Measurements from ENCODE around the gene PMEL. TPM values are rescaled to one million over a fixed set of nuclear protein-coding genes. Genes with fewer than 3 reads are reported as not detected.

Gene PMEL
- total and polyA plus RNA-seq, 2 of the 4 experiments (the other 2 are of a cell fraction), result 1.4 to 5.8 TPM

DNA sequence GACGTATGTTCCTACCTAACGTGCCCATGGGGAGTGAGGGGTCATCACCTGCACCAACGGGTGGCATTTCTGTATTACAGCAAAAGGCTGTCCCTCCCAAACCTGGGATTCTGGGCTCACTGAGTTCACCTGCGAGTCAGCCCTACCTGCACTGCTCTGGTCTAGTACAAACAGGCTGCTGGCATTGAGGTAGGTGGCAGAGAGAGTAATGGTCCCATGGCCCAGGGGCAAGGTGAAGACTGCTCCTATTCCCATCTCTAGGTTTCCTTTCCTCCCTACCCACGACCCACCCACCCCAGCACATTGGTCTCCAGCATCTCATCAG, 31.7 kb upstream of the PMEL start:
- H2AK9ac ChIP-seq (replicated peaks; ENCODE audit: low read depth, low read length, poor library complexity), result peak overlapping the region; percentile 84
- H2AFZ ChIP-seq (replicated peaks; ENCODE audit: low read length, poor library complexity), result peak overlapping the region; percentile 97
- H3K14ac ChIP-seq (replicated peaks; ENCODE audit: low read depth, low read length), result peak overlapping the region; percentile 96
- H2BK120ac ChIP-seq (ENCODE audit: low read depth, low read length), result peak overlapping the region; percentile 4; the same call in 1 of the 2 replicates
- no peaks in the 10 kb centered on the region for H3K27me3 ChIP-seq (ENCODE audit: control insufficient read depth, insufficient read depth, low read length)
- CTCF ChIA-PET, result interaction anchor here (0.6 to 1.5 kb wide), 2 partner anchors 32 to 43 kb away, joined by 3 to 11 read pairs; no protein-coding TSS in a partner anchor
- H2BK15ac ChIP-seq (ENCODE audit: low read depth, low read length), result peak overlapping the region; percentile 23; the same call in 1 of the 3 replicates
- H3K4ac ChIP-seq (ENCODE audit: low read depth, low read length), result peak overlapping the region; percentile 88
- peak overlapping the region; percentile 94 for H3K23ac ChIP-seq (ENCODE audit: low read depth, low read length)
- peak overlapping the region; percentile 92 for H3K4me2 ChIP-seq (ENCODE audit: low read depth, low read length)
- WGBS, 2 experiments (ENCODE audit: extremely low coverage in 2 of 2, insufficient read length in 1 of 2), result 0% methylated on average over 1 of the region's 5 CpGs; no CpG with 5 or more reads in 1 of the 2 experiments
- peak overlapping the region; percentile 76 for H4K91ac ChIP-seq (ENCODE audit: insufficient read depth, low read depth, low read length)
- H3K4me3 ChIP-seq (ENCODE audit: insufficient read depth, low read depth, low read length), result peak overlapping the region; percentile 68
- peaks cover 13% of the 10 kb centered on the region for H3K36me3 ChIP-seq (ENCODE audit: control insufficient read depth, insufficient read depth, low read length)
- peak overlapping the region; percentile 66 for H3K27ac ChIP-seq (ENCODE audit: insufficient read depth, low read length)
- peak overlapping the region; percentile 46 for H2AK5ac ChIP-seq (ENCODE audit: low read depth, low read length)
- H3K79me1 ChIP-seq (ENCODE audit: low read depth in 1 of 2, low read length in 2 of 2), result peaks cover 5 to 16% of the 10 kb centered on the region in 2 experiments
- H4K8ac ChIP-seq (ENCODE audit: low read depth in 2 of 2, low read length in 2 of 2), result peak overlapping the region; percentile 48 to 95
- H3K9ac ChIP-seq (ENCODE audit: low read depth, low read length), result peak overlapping the region; percentile 83
- POLR2A ChIA-PET (ENCODE audit: unreplicated experiment), result no interaction called here
- in situ Hi-C loops (cut with MboI; ENCODE audit: low sequenced_read_pairs) (loop anchor here (5.0 kb wide), 1 partner anchor 40 kb away; no protein-coding TSS in a partner anchor), intact Hi-C loops (cut with micrococcal nuclease) (loop anchor here (10.0 kb wide), 1 partner anchor 107 kb away; the partner anchor contains the start of gene PA2G4), dilution Hi-C loops (cut with HindIII; ENCODE audit: low sequenced_read_pairs, unreplicated experiment) (no loop called here)
- peak overlapping the region; percentile 58 for H2BK5ac ChIP-seq (ENCODE audit: low read depth, low read length, poor library complexity, severe bottlenecking)
- no peak overlapping the region for H2BK20ac ChIP-seq (ENCODE audit: low read depth, low read length)
- H3K9me3 ChIP-seq (ENCODE audit: control insufficient read depth, insufficient read depth, low read length), result no peaks in the 10 kb centered on the region
- no TSS peak for BruUV-seq (replicated peaks)
- DNase-seq, result no peak
- H4K20me1 ChIP-seq (ENCODE audit: insufficient read depth, low read length), result no peaks in the 10 kb centered on the region; the same call in 1 of the 2 replicates
- H3K56ac ChIP-seq (ENCODE audit: extremely low read depth, insufficient read depth, low read length), result peak overlapping the region; percentile 60
- TF ChIP-seq, protein P1, sequence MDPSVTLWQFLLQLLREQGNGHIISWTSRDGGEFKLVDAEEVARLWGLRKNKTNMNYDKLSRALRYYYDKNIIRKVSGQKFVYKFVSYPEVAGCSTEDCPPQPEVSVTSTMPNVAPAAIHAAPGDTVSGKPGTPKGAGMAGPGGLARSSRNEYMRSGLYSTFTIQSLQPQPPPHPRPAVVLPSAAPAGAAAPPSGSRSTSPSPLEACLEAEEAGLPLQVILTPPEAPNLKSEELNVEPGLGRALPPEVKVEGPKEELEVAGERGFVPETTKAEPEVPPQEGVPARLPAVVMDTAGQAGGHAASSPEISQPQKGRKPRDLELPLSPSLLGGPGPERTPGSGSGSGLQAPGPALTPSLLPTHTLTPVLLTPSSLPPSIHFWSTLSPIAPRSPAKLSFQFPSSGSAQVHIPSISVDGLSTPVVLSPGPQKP (IDR thresholded peaks at IDR 0.05; ENCODE audit: borderline replicate concordance, low read depth, low read length), result no peak
- TF ChIP-seq POLR2A (IDR thresholded peaks at IDR 0.05; ENCODE audit: low read depth, low read length) (no peak), CHD1 (IDR thresholded peaks at IDR 0.05; ENCODE audit: low read depth, low read length) (no peak), RFX5 (IDR thresholded peaks at IDR 0.05; ENCODE audit: low read depth, low read length) (no peak), MAFK (IDR thresholded peaks at IDR 0.05; ENCODE audit: low read depth, low read length) (no peak), NFE2L2 (IDR thresholded peaks at IDR 0.05; ENCODE audit: low read depth, low read length) (no peak), CEBPB (IDR thresholded peaks at IDR 0.05; ENCODE audit: low read depth, low read length) (no peak), BHLHE40 (IDR thresholded peaks at IDR 0.05; ENCODE audit: low read depth, low read length) (no peak), FOS (IDR thresholded peaks at IDR 0.05; ENCODE audit: low read depth, low read length) (no peak), SMC3 (IDR thresholded peaks at IDR 0.05; ENCODE audit: low read depth, low read length) (no peak), RAD21 (IDR thresholded peaks at IDR 0.05; ENCODE audit: low read length) (no peak), RCOR1 (IDR thresholded peaks at IDR 0.05; ENCODE audit: insufficient replicate concordance, low read length) (no peak), MXI1 (IDR thresholded peaks at IDR 0.05; ENCODE audit: borderline replicate concordance, low read depth, low read length) (no peak), MAZ (IDR thresholded peaks at IDR 0.05; ENCODE audit: borderline replicate concordance, low read depth, low read length) (no peak)
- TF ChIP-seq, protein P2, sequence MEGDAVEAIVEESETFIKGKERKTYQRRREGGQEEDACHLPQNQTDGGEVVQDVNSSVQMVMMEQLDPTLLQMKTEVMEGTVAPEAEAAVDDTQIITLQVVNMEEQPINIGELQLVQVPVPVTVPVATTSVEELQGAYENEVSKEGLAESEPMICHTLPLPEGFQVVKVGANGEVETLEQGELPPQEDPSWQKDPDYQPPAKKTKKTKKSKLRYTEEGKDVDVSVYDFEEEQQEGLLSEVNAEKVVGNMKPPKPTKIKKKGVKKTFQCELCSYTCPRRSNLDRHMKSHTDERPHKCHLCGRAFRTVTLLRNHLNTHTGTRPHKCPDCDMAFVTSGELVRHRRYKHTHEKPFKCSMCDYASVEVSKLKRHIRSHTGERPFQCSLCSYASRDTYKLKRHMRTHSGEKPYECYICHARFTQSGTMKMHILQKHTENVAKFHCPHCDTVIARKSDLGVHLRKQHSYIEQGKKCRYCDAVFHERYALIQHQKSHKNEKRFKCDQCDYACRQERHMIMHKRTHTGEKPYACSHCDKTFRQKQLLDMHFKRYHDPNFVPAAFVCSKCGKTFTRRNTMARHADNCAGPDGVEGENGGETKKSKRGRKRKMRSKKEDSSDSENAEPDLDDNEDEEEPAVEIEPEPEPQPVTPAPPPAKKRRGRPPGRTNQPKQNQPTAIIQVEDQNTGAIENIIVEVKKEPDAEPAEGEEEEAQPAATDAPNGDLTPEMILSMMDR (conservative IDR thresholded peaks at IDR 0.05; ENCODE audit: low read depth, low read length), result no peak
- TF ChIP-seq, protein P3, sequence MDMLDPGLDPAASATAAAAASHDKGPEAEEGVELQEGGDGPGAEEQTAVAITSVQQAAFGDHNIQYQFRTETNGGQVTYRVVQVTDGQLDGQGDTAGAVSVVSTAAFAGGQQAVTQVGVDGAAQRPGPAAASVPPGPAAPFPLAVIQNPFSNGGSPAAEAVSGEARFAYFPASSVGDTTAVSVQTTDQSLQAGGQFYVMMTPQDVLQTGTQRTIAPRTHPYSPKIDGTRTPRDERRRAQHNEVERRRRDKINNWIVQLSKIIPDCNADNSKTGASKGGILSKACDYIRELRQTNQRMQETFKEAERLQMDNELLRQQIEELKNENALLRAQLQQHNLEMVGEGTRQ (IDR thresholded peaks at IDR 0.05; ENCODE audit: low read depth, low read length), result no peak
- peaks cover 4% of the 10 kb centered on the region for H3K4me1 ChIP-seq (ENCODE audit: control insufficient read depth, insufficient read depth, low read length)
- peak overlapping the region; percentile 43 for H3K18ac ChIP-seq (ENCODE audit: low read depth, low read length)
- H3K9me1 ChIP-seq (ENCODE audit: insufficient read depth, low read length), result peaks cover 5% of the 10 kb centered on the region; the same call in 1 of the 2 replicates
- ATAC-seq (ENCODE audit: low read depth), result peak; percentile 2; the same call in 1 of the 2 replicates
- H4K5ac ChIP-seq (ENCODE audit: low read depth, low read length), result peak overlapping the region; percentile 72

Data from IMR-90 (cell line).